Endothelial cell (in vitro differentiated cells): Measurements from ENCODE around the gene LMO7. TPM values are rescaled to one million over a fixed set of nuclear protein-coding genes. Genes with fewer than 3 reads are reported as not detected.

Experiments used
- DNase-seq: peaks from one replicate; pipeline ENCODE4 v3.0.0; 2021; ENCODE audit warnings: low spot score
- H3K27ac Mint-ChIP-seq: one replicate; pipeline ENCODE4 v1.8.0; 2021; ENCODE audit warnings: mixed read lengths, inconsistent platforms; ENCODE audit not compliant: unreplicated experiment
- H3K27me3 Mint-ChIP-seq: one replicate; pipeline ENCODE4 v1.8.0; 2021; ENCODE audit warnings: mild to moderate bottlenecking, moderate library complexity, mixed read lengths, inconsistent platforms; ENCODE audit not compliant: unreplicated experiment
- H3K36me3 Mint-ChIP-seq: one replicate; pipeline ENCODE4 v1.8.0; 2021; ENCODE audit warnings: mild to moderate bottlenecking, low read depth, mixed read lengths, inconsistent platforms; ENCODE audit not compliant: unreplicated experiment
- H3K4me1 Mint-ChIP-seq: one replicate; pipeline ENCODE4 v1.8.0; 2021; ENCODE audit warnings: mild to moderate bottlenecking, mixed read lengths, inconsistent platforms; ENCODE audit not compliant: unreplicated experiment
- H3K4me3 Mint-ChIP-seq: one replicate; pipeline ENCODE4 v1.8.0; 2021; ENCODE audit warnings: mild to moderate bottlenecking, mixed read lengths, inconsistent platforms; ENCODE audit not compliant: unreplicated experiment
- H3K9me3 Mint-ChIP-seq: one replicate; pipeline ENCODE4 v1.8.0; 2021; ENCODE audit warnings: mixed read lengths, inconsistent platforms; ENCODE audit not compliant: unreplicated experiment
- total RNA-seq: library from RNA; stranded (reverse); fragmentation: NEBNext Ultra II Directional; extraction: Animal tissue kit (Norgen Biotek cat#: 25700); gene quantifications from one replicate; pipeline ENCODE4 v1.2.1, GENCODE V29; 2021; ENCODE audit not compliant: unreplicated experiment
- TF ChIP-seq, protein P1 (sequence below): fragments of 200-600 bp; sonication (generic); IDR thresholded peaks from one replicate; pipeline ENCODE4 v1.5.0; 2021; ENCODE audit warnings: antibody characterized with exemption; ENCODE audit not compliant: unreplicated experiment

The LMO7 gene
- total RNA-seq, 1 donor from 2014 or later, result 5.7 TPM

GRCh38 chr13:75607447-75607846, 28.7 kb upstream of the LMO7 start:
- DNase-seq, result no peak
- Mint-ChIP-seq H3K27me3 (no peaks in the 10 kb centered on the region), H3K27ac (no peak overlapping the region), H3K4me3 (no peak overlapping the region), H3K4me1 (no peaks in the 10 kb centered on the region), H3K9me3 (no peaks in the 10 kb centered on the region), H3K36me3 (no peaks in the 10 kb centered on the region)
- TF ChIP-seq, protein P1, sequence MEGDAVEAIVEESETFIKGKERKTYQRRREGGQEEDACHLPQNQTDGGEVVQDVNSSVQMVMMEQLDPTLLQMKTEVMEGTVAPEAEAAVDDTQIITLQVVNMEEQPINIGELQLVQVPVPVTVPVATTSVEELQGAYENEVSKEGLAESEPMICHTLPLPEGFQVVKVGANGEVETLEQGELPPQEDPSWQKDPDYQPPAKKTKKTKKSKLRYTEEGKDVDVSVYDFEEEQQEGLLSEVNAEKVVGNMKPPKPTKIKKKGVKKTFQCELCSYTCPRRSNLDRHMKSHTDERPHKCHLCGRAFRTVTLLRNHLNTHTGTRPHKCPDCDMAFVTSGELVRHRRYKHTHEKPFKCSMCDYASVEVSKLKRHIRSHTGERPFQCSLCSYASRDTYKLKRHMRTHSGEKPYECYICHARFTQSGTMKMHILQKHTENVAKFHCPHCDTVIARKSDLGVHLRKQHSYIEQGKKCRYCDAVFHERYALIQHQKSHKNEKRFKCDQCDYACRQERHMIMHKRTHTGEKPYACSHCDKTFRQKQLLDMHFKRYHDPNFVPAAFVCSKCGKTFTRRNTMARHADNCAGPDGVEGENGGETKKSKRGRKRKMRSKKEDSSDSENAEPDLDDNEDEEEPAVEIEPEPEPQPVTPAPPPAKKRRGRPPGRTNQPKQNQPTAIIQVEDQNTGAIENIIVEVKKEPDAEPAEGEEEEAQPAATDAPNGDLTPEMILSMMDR, result no peak

GRCh38 chr13:75610466-75610865, 25.7 kb upstream of the LMO7 start:
- no peak for DNase-seq
- H3K27me3 Mint-ChIP-seq, result no peaks in the 10 kb centered on the region
- no peaks in the 10 kb centered on the region for H3K4me1 Mint-ChIP-seq
- H3K9me3 Mint-ChIP-seq, result no peaks in the 10 kb centered on the region
- H3K4me3 Mint-ChIP-seq, result no peak overlapping the region
- H3K36me3 Mint-ChIP-seq, result no peaks in the 10 kb centered on the region
- TF ChIP-seq, protein P1, result no peak
- no peak overlapping the region for H3K27ac Mint-ChIP-seq

- H3K36me3 Mint-ChIP-seq, result no peaks in the 10 kb centered on the region
- no peaks in the 10 kb centered on the region for H3K27me3 Mint-ChIP-seq
- no peak overlapping the region for H3K4me3 Mint-ChIP-seq
- no peaks in the 10 kb centered on the region for H3K9me3 Mint-ChIP-seq
- TF ChIP-seq, protein P1, result no peak
- no peak overlapping the region for H3K27ac Mint-ChIP-seq
- no peak for DNase-seq
- H3K4me1 Mint-ChIP-seq, result no peaks in the 10 kb centered on the region
Observed at GRCh38 chr13:75612354-75612753, 23.8 kb upstream of the LMO7 start.

GRCh38 chr13:75617230-75617629, 18.9 kb upstream of the LMO7 start:
- TF ChIP-seq, protein P1, result no peak
- no peak overlapping the region for H3K27ac Mint-ChIP-seq
- H3K27me3 Mint-ChIP-seq, result no peaks in the 10 kb centered on the region

GRCh38 chr13:75618308-75618707, 17.8 kb upstream of the LMO7 start:
- TF ChIP-seq, protein P1, result no peak
- H3K27me3 Mint-ChIP-seq, result no peaks in the 10 kb centered on the region
- no peaks in the 10 kb centered on the region for H3K9me3 Mint-ChIP-seq
- no peak overlapping the region for H3K27ac Mint-ChIP-seq
- no peaks in the 10 kb centered on the region for H3K4me1 Mint-ChIP-seq
- H3K36me3 Mint-ChIP-seq, result no peaks in the 10 kb centered on the region
- H3K4me3 Mint-ChIP-seq, result no peak overlapping the region
- no peak for DNase-seq

More at GRCh38 chr13:75617230-75617629, 18.9 kb upstream of the LMO7 start:
- no peak for DNase-seq
- H3K36me3 Mint-ChIP-seq, result no peaks in the 10 kb centered on the region
- no peaks in the 10 kb centered on the region for H3K9me3 Mint-ChIP-seq
- H3K4me3 Mint-ChIP-seq, result no peak overlapping the region
- no peaks in the 10 kb centered on the region for H3K4me1 Mint-ChIP-seq
